MCF 10A (cell line): ENCODE measurements around the gene TEN1. TPM values are rescaled to one million over a fixed set of nuclear protein-coding genes. Genes with fewer than 3 reads are reported as not detected.
A peak's percentile ranks its signal among the peaks of the same experiment; 100 is the strongest.

Experiments
- BruUV-seq: library from RNA; stranded (reverse); fragments of 400-500 nt; replicated peaks from 2 replicates; lab custom pipeline; 2021; lab: Mats Ljungman, UMichigan
- CTCF ChIA-PET: fragments of 300-600 bp; sonication (Branson Sonifier 250); formaldehyde crosslinking; extraction: SDS; loops from one replicate; lab custom pipeline; 2021; ENCODE audit warnings: antibody characterized with exemption, inconsistent platforms; lab: Yijun Ruan, JAX
- POLR2A ChIA-PET: fragments of 300-600, 350-650 bp; sonication (Branson Sonifier 250); formaldehyde crosslinking; extraction: SDS; loops from one replicate; lab custom pipeline; 2020; ENCODE audit warnings: antibody characterized with exemption, inconsistent platforms; lab: Yijun Ruan, JAX
- DNase-seq: peaks from one replicate; pipeline ENCODE4 v3.0.0-alpha.2; 2018; ENCODE audit not compliant: unreplicated experiment
- H3K27ac Mint-ChIP-seq: one replicate; pipeline ENCODE4 v1.8.0; 2022; ENCODE audit warnings: mild to moderate bottlenecking, low read depth, mixed read lengths; ENCODE audit not compliant: unreplicated experiment
- H3K27me3 Mint-ChIP-seq: one replicate; pipeline ENCODE4 v1.8.0; 2022; ENCODE audit warnings: mixed read lengths; ENCODE audit not compliant: insufficient read depth, unreplicated experiment
- H3K36me3 Mint-ChIP-seq: one replicate; pipeline ENCODE4 v1.8.0; 2022; ENCODE audit warnings: mild to moderate bottlenecking, moderate library complexity, mixed read lengths; ENCODE audit not compliant: insufficient read depth, unreplicated experiment
- H3K4me1 Mint-ChIP-seq: one replicate; pipeline ENCODE4 v1.8.0; 2022; ENCODE audit warnings: mixed read lengths; ENCODE audit not compliant: insufficient read depth, unreplicated experiment
- H3K4me3 Mint-ChIP-seq: one replicate; pipeline ENCODE4 v1.8.0; 2022; ENCODE audit warnings: mild to moderate bottlenecking, moderate library complexity, mixed read lengths; ENCODE audit not compliant: unreplicated experiment
- H3K9me3 Mint-ChIP-seq: one replicate; pipeline ENCODE4 v1.8.0; 2022; ENCODE audit warnings: mixed read lengths; ENCODE audit not compliant: unreplicated experiment
- intact Hi-C: fragments of 100-400 bp; cut with micrococcal nuclease; formaldehyde crosslinking; loops from 2 replicates; pipeline ENCODE4 v1.14.1; 2022
- total RNA-seq: library from RNA; stranded (reverse); gene quantifications from 2 replicates; pipeline ENCODE4 v1.2.3, GENCODE V29; 2022
- TF ChIP-seq, protein P1 (sequence below): fragments of 200-600 bp; IDR thresholded peaks from one replicate; pipeline ENCODE4 v1.8.0; 2022; ENCODE audit warnings: antibody characterized with exemption, mild to moderate bottlenecking; ENCODE audit not compliant: unreplicated experiment

Gene TEN1
- total RNA-seq, 1 experiment from 2014 or later, result 15.4 TPM

DNA sequence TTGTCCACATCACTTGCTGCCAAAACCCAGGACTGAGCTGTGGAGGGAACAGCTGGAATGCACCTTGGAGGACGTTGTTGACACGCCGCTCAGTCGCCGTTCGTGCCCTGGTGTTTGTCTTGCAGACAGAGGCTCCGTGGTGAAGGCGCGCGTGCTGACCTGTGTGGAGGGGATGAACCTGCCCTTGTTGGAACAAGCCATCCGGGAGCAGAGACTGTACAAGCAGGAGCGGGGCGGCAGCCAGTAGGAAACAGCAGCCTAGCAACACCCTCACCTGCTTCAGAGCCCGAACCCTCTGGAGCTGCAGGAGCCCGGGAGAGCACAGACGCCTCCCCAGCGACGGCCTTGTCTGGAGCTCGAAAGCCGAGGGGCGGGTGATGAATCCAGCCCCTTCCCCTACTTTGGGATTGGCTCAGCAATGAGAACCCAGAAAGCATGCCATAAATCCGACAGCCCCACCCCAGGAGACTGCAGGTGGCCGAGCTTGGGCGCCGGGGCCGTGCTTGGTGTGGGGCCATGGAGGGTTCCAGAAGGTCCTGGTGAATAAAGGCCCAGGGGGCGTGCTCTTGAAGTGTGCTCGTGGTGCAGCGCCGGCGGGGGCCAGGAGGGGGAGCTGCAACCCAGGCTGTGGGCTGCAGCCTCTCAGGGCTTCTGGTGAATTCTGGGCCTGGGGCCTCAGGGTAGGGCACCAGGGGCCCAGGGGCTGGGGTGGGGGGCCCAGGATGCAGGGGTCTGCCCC is 21.1 kb downstream of the TEN1 start:
- H3K36me3 Mint-ChIP-seq, result peaks cover 12% of the 10 kb centered on the region
- no TSS peak for BruUV-seq
- TF ChIP-seq, protein P1, sequence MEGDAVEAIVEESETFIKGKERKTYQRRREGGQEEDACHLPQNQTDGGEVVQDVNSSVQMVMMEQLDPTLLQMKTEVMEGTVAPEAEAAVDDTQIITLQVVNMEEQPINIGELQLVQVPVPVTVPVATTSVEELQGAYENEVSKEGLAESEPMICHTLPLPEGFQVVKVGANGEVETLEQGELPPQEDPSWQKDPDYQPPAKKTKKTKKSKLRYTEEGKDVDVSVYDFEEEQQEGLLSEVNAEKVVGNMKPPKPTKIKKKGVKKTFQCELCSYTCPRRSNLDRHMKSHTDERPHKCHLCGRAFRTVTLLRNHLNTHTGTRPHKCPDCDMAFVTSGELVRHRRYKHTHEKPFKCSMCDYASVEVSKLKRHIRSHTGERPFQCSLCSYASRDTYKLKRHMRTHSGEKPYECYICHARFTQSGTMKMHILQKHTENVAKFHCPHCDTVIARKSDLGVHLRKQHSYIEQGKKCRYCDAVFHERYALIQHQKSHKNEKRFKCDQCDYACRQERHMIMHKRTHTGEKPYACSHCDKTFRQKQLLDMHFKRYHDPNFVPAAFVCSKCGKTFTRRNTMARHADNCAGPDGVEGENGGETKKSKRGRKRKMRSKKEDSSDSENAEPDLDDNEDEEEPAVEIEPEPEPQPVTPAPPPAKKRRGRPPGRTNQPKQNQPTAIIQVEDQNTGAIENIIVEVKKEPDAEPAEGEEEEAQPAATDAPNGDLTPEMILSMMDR, result peak; percentile 70
- no peak overlapping the region for H3K27ac Mint-ChIP-seq
- DNase-seq, result peak; percentile 43
- peaks cover 17% of the 10 kb centered on the region for H3K4me1 Mint-ChIP-seq
- no peaks in the 10 kb centered on the region for H3K27me3 Mint-ChIP-seq
- H3K9me3 Mint-ChIP-seq, result no peaks in the 10 kb centered on the region
- POLR2A ChIA-PET, result interaction anchor here (1.5 kb wide), 1 partner anchor 95 kb away, joined by 7 read pairs; the partner anchor contains the start of gene MRPL38
- intact Hi-C loops, result no loop called here
- H3K4me3 Mint-ChIP-seq, result no peak overlapping the region
- CTCF ChIA-PET, result interaction anchor here (0.6 to 1.7 kb wide), 9 partner anchors 9 to 777 kb away, joined by 3 to 7 read pairs (median 4); no protein-coding TSS in a partner anchor

DNA sequence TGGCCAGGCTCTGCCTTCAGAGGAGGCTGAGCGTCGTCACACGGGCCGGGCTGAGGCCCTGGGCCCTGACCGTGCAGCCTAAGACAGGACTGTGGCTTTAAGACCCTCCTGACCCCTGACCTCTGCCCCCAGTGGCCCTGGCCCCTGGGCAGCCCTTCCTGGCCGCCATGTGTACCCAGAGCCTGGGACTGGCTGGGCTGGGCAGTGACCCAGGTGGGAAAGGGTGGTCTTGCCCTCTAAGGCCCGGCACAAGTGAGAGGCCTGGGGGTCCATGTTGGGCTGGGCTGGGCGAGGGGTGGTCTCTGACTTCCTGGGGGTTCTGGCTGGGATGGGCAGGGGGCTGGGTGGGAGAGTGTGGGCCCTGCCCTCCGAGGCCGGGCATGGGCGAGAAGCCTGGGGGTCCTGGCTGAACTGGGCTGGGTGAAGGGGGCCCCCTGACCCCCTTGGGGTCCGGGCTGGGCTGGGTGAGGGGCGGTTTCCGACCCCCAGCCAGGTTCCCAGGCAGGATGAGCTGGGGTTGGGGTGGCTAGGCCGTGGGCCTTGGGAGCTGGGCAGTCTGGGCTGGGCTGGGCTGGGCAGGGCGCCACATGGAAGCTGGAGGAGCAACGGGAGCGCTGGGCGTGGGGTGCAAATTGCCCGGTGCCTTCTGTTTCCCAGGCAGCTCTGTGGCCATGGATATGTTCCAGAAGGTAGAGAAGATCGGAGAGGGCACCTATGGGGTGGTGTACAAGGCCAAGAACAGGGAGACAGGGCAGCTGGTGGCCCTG is 21.9 kb downstream of the TEN1 start, which contains the start of gene CDK3:
CDK3 (plus strand) TSS at position 101 of the 767 bp plus-strand sequence; CDS start at position 672, 571 bp downstream.
- TF ChIP-seq, protein P1, result peak; percentile 2
- Mint-ChIP-seq H3K36me3 (peaks cover 17% of the 10 kb centered on the region), H3K27ac (no peak within 1 kb of the TSS), H3K9me3 (no peaks in the 10 kb centered on the region), H3K4me1 (peaks cover 23% of the 10 kb centered on the region), H3K4me3 (no peak within 1 kb of the TSS), H3K27me3 (no peaks in the 10 kb centered on the region)
- ChIA-PET CTCF (interaction anchor here (1.1 to 1.4 kb wide), 2 partner anchors 10 to 95 kb away, joined by 4 to 7 read pairs; no protein-coding TSS in a partner anchor), POLR2A (no interaction called here)
- intact Hi-C loops, result no loop called here
- no peak for DNase-seq
- no TSS peak for BruUV-seq

DNA sequence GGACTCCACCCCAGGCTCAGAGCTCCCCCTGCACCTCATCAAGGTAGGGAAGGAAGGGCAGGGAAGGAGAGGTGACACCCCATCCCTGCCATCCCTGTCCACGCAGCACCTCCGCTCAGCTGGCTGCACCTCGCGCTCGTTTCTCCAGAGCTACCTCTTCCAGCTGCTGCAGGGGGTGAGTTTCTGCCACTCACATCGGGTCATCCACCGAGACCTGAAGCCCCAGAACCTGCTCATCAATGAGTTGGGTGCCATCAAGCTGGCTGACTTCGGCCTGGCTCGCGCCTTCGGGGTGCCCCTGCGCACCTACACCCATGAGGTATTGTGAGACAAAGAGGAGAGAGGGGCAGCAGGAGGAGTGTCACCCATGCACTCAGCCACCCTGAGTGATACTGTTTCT is 23.1 kb downstream of the TEN1 start:
- POLR2A ChIA-PET, result interaction anchor here (0.7 to 4.3 kb wide), 2 partner anchors 96 to 97 kb away, joined by 3 to 24 read pairs; partner anchors contain the start of gene MRPL38
- H3K4me3 Mint-ChIP-seq, result no peak overlapping the region
- CTCF ChIA-PET, result interaction anchor here (0.6 to 3.6 kb wide), 7 partner anchors 12 to 390 kb away, joined by 3 to 19 read pairs (median 4); no protein-coding TSS in a partner anchor
- no TSS peak for BruUV-seq
- intact Hi-C loops, result no loop called here
- peaks cover 17% of the 10 kb centered on the region for H3K36me3 Mint-ChIP-seq
- no peaks in the 10 kb centered on the region for H3K27me3 Mint-ChIP-seq
- TF ChIP-seq, protein P1, result no peak
- H3K4me1 Mint-ChIP-seq, result peaks cover 14% of the 10 kb centered on the region
- no peak for DNase-seq
- H3K27ac Mint-ChIP-seq, result no peak overlapping the region
- no peaks in the 10 kb centered on the region for H3K9me3 Mint-ChIP-seq
